MM.1S (cell line): ENCODE results near the gene BIVM.

Experiments used
- DNase-seq: peaks from one replicate; pipeline ENCODE4 v3.0.0-alpha.2; 2015
- H2AFZ ChIP-seq: fragments of 300-600 bp; sonication (generic); 2 replicates; pipeline ENCODE4 v1.6.0; 2016; ENCODE audit warnings: antibody characterized with exemption, low read length
- H3F3A ChIP-seq: fragments of 300-600 bp; sonication (generic); 2 replicates; pipeline ENCODE4 v1.6.1; 2016; ENCODE audit warnings: mild to moderate bottlenecking, antibody characterized with exemption, low read length, moderate library complexity, mixed read lengths; ENCODE audit not compliant: insufficient read depth
- H3K27ac ChIP-seq: fragments of 300-600 bp; sonication (generic); 2 replicates; pipeline ENCODE4 v1.5.1; 2016; ENCODE audit warnings: mild to moderate bottlenecking, low read length
- H3K27me3 ChIP-seq: fragments of 300-600 bp; sonication (generic); replicated peaks from 2 replicates; pipeline ENCODE4 v1.6.0; 2016; ENCODE audit warnings: low read length; ENCODE audit not compliant: insufficient read depth
- H3K36me3 ChIP-seq: fragments of 300-600 bp; sonication (generic); replicated peaks from 2 replicates; pipeline ENCODE4 v1.6.1; 2016; ENCODE audit warnings: mild to moderate bottlenecking, low read length, mixed read lengths; ENCODE audit not compliant: insufficient read depth
- H3K4me1 ChIP-seq: fragments of 300-600 bp; sonication (generic); 2 replicates; pipeline ENCODE4 v1.6.1; 2016; ENCODE audit warnings: low read length, mixed read lengths
- H3K4me2 ChIP-seq: fragments of 300-600 bp; sonication (generic); 2 replicates; pipeline ENCODE4 v1.6.0; 2016; ENCODE audit warnings: low read depth, low read length
- H3K4me3 ChIP-seq: fragments of 300-600 bp; sonication (generic); 2 replicates; pipeline ENCODE4 v1.5.1; 2016; ENCODE audit warnings: low read length, mixed read lengths
- H3K79me2 ChIP-seq: fragments of 300-600 bp; sonication (generic); 2 replicates; pipeline ENCODE4 v1.6.1; 2016; ENCODE audit warnings: mixed run types, low read length, mixed read lengths
- H3K9ac ChIP-seq: fragments of 300-600 bp; sonication (generic); 2 replicates; pipeline ENCODE4 v1.6.1; 2016; ENCODE audit warnings: low read length, mixed read lengths
- H3K9me2 ChIP-seq: fragments of 300-600 bp; sonication (generic); replicated peaks from 2 replicates; pipeline ENCODE4 v1.6.1; 2016; ENCODE audit warnings: mild to moderate bottlenecking, low read length, mixed read lengths; ENCODE audit not compliant: insufficient read depth
- H3K9me3 ChIP-seq: fragments of 300-600 bp; sonication (generic); replicated peaks from 2 replicates; pipeline ENCODE4 v1.6.1; 2016; ENCODE audit warnings: mild to moderate bottlenecking, low read length, mixed read lengths; ENCODE audit not compliant: insufficient read depth
- H4K20me1 ChIP-seq: fragments of 300-600 bp; sonication (generic); 2 replicates; pipeline ENCODE4 v1.6.1; 2016; ENCODE audit warnings: mild to moderate bottlenecking, low read length, moderate library complexity, mixed read lengths; ENCODE audit not compliant: insufficient read depth
- CTCF ChIP-seq: fragments of 300-600 bp; sonication (generic); IDR thresholded peaks from 2 replicates; pipeline ENCODE4 v1.5.1; 2016; ENCODE audit warnings: antibody characterized with exemption, low read length, mixed read lengths
- EZH2 ChIP-seq: fragments of 300-600 bp; sonication (generic); optimal IDR thresholded peaks from 2 replicates; pipeline ENCODE3; 2017; ENCODE audit warnings: low read depth, mild to moderate bottlenecking, antibody characterized with exemption, low read length, mixed read lengths
- EZH2phosphoT487 ChIP-seq: fragments of 300-600 bp; sonication (generic); IDR thresholded peaks from 2 replicates; pipeline ENCODE4 v1.6.1; 2018; ENCODE audit warnings: antibody characterized with exemption, low read length

BIVM gene

GRCh38 chr13:102870677-102871415, 71.9 kb downstream of the BIVM start:
- H2AFZ ChIP-seq, result no peak overlapping the region
- H3K9me2 ChIP-seq, result no peaks in the 10 kb centered on the region
- H3K4me1 ChIP-seq, result no peaks in the 10 kb centered on the region
- H3K4me3 ChIP-seq, result no peak overlapping the region
- no peaks in the 10 kb centered on the region for H3F3A ChIP-seq
- DNase-seq, result peak; percentile 57
- no peaks in the 10 kb centered on the region for H3K9me3 ChIP-seq
- TF ChIP-seq CTCF (peak; percentile 85), EZH2phosphoT487 (no peak), EZH2 (no peak)
- H3K4me2 ChIP-seq, result no peak overlapping the region
- no peak overlapping the region for H3K27ac ChIP-seq
- H3K79me2 ChIP-seq, result no peaks in the 10 kb centered on the region
- 0 out of 2 replicates have a peak, but pooled peaks cover 3% of the 10 kb centered on the region for H3K36me3 ChIP-seq
- H4K20me1 ChIP-seq, result no peaks in the 10 kb centered on the region
- H3K9ac ChIP-seq, result no peak overlapping the region
- H3K27me3 ChIP-seq, result no peaks in the 10 kb centered on the region

- no peak overlapping the region for H3K4me3 ChIP-seq
- 0 out of 2 replicates have a peak, but pooled peaks cover 3% of the 10 kb centered on the region for H3K36me3 ChIP-seq
- H3K4me2 ChIP-seq, result no peak overlapping the region
- no peaks in the 10 kb centered on the region for H3K27me3 ChIP-seq
- H3K9ac ChIP-seq, result no peak overlapping the region
- no peaks in the 10 kb centered on the region for H3F3A ChIP-seq
- H2AFZ ChIP-seq, result no peak overlapping the region
- no peaks in the 10 kb centered on the region for H3K79me2 ChIP-seq
- H3K9me2 ChIP-seq, result no peaks in the 10 kb centered on the region
- H3K4me1 ChIP-seq, result no peaks in the 10 kb centered on the region
- DNase-seq, result no peak
- no peak overlapping the region for H3K27ac ChIP-seq
- TF ChIP-seq EZH2phosphoT487 (no peak), EZH2 (no peak), CTCF (no peak)
- H4K20me1 ChIP-seq, result no peaks in the 10 kb centered on the region
- H3K9me3 ChIP-seq, result no peaks in the 10 kb centered on the region
Measured at GRCh38 chr13:102872131-102872530, 73.2 kb downstream of the BIVM start.

- Histone ChIP-seq H3K4me2 (no peak overlapping the region), H3K4me3 (no peak overlapping the region), H4K20me1 (no peaks in the 10 kb centered on the region), H3K9me3 (no peaks in the 10 kb centered on the region), H3K4me1 (no peaks in the 10 kb centered on the region), H3K27ac (no peak overlapping the region), H2AFZ (no peak overlapping the region), H3K9ac (no peak overlapping the region), H3K36me3 (0 out of 2 replicates have a peak, but pooled peaks cover 3% of the 10 kb centered on the region), H3F3A (no peaks in the 10 kb centered on the region), H3K79me2 (no peaks in the 10 kb centered on the region), H3K27me3 (no peaks in the 10 kb centered on the region), H3K9me2 (no peaks in the 10 kb centered on the region)
- no peak for DNase-seq
- TF ChIP-seq CTCF, result no peak
Measured at GRCh38 chr13:102872531-102872930, 73.6 kb downstream of the BIVM start.
